Measurements from ENCODE around the gene DMRTA1. TPM values are rescaled to one million over a fixed set of nuclear protein-coding genes. Genes with fewer than 3 reads are reported as not detected.

DMRTA1 gene, protein sequence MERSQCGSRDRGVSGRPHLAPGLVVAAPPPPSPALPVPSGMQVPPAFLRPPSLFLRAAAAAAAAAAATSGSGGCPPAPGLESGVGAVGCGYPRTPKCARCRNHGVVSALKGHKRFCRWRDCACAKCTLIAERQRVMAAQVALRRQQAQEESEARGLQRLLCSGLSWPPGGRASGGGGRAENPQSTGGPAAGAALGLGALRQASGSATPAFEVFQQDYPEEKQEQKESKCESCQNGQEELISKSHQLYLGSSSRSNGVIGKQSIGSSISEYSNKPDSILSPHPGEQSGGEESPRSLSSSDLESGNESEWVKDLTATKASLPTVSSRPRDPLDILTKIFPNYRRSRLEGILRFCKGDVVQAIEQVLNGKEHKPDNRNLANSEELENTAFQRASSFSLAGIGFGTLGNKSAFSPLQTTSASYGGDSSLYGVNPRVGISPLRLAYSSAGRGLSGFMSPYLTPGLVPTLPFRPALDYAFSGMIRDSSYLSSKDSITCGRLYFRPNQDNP
- total RNA-seq, result under 0.01 and 0.28 TPM in 2 replicates

DNA sequence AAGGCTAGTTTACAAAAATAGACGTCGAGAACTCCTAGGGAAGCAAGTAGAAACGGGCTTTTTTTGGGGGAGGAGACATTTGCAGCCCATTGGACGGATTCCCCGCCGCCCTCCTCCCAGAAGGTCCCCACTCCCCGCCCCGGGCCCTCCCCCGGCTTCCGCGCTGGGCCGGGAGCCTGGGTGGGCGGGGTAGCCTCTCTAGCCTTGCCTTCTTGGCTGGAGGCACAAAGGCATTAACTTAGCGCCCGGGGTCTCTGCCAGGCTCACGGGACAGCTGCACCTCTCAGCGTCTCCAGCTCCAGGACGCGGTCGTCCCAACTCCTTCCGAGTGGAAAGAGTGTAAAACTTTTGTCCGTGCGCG is at the start of gene DMRTA1:
Gene DMRTA1 (plus strand): TSS at position 236 of the 361 bp plus-strand sequence. CDS start 242 bp downstream, outside the sequence.

Data from regular cardiac myocyte (primary cell).